Measurements from ENCODE around the gene SPEF1. TPM values are rescaled to one million over a fixed set of nuclear protein-coding genes. Genes with fewer than 3 reads are reported as not detected.
A peak's percentile ranks its signal among the peaks of the same experiment; 100 is the strongest.

SPEF1 gene
- total RNA-seq, 1 donor from 2014 or later = under 0.01 TPM

GRCh38 chr20:3729811-3730540 is 51.3 kb downstream of the SPEF1 start:
- Histone ChIP-seq H3K36me3 (ENCODE audit: control insufficient read depth, insufficient read depth, low read length) (no peaks in the 10 kb centered on the region), H3K27me3 (ENCODE audit: control insufficient read depth, insufficient read depth, low read length) (peaks cover 7% of the 10 kb centered on the region), H3K4me3 (ENCODE audit: low read depth, low read length) (no peak overlapping the region)
- DNase-seq (ENCODE audit: low read depth) (no peak), FAIRE-seq (no peak)
- TF ChIP-seq, protein P1, sequence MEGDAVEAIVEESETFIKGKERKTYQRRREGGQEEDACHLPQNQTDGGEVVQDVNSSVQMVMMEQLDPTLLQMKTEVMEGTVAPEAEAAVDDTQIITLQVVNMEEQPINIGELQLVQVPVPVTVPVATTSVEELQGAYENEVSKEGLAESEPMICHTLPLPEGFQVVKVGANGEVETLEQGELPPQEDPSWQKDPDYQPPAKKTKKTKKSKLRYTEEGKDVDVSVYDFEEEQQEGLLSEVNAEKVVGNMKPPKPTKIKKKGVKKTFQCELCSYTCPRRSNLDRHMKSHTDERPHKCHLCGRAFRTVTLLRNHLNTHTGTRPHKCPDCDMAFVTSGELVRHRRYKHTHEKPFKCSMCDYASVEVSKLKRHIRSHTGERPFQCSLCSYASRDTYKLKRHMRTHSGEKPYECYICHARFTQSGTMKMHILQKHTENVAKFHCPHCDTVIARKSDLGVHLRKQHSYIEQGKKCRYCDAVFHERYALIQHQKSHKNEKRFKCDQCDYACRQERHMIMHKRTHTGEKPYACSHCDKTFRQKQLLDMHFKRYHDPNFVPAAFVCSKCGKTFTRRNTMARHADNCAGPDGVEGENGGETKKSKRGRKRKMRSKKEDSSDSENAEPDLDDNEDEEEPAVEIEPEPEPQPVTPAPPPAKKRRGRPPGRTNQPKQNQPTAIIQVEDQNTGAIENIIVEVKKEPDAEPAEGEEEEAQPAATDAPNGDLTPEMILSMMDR (IDR thresholded peaks at IDR 0.05; ENCODE audit: insufficient read depth, low read length, severe bottlenecking) = no peak

- FAIRE-seq = peak; percentile 58
- Histone ChIP-seq H3K27me3 (ENCODE audit: control insufficient read depth, insufficient read depth, low read length) (peaks cover 7% of the 10 kb centered on the region), H3K4me3 (ENCODE audit: low read depth, low read length) (no peak overlapping the region), H3K36me3 (ENCODE audit: control insufficient read depth, insufficient read depth, low read length) (no peaks in the 10 kb centered on the region)
- TF ChIP-seq, protein P1 (IDR thresholded peaks at IDR 0.05; ENCODE audit: insufficient read depth, low read length, severe bottlenecking) = no peak
- DNase-seq (ENCODE audit: low read depth) = no peak
These were observed 51.9 kb downstream of the SPEF1 start for GRCh38 chr20:3729378-3729777.

- TF ChIP-seq, protein P1 (IDR thresholded peaks at IDR 0.05; ENCODE audit: insufficient read depth, low read length, severe bottlenecking) = no peak
- no peak for FAIRE-seq
- peaks cover 7% of the 10 kb centered on the region for H3K27me3 ChIP-seq (ENCODE audit: control insufficient read depth, insufficient read depth, low read length)
- DNase-seq (ENCODE audit: low read depth) = no peak
- H3K36me3 ChIP-seq (ENCODE audit: control insufficient read depth, insufficient read depth, low read length) = no peaks in the 10 kb centered on the region
- H3K4me3 ChIP-seq (ENCODE audit: low read depth, low read length) = no peak overlapping the region
These were observed 52.4 kb downstream of the SPEF1 start for GRCh38 chr20:3728876-3729275.

- H3K4me3 ChIP-seq (ENCODE audit: low read depth, low read length) = no peak overlapping the region
- no peaks in the 10 kb centered on the region for H3K36me3 ChIP-seq (ENCODE audit: control insufficient read depth, insufficient read depth, low read length)
- no peak for FAIRE-seq
- TF ChIP-seq, protein P1 (IDR thresholded peaks at IDR 0.05; ENCODE audit: insufficient read depth, low read length, severe bottlenecking) = no peak
- no peak for DNase-seq (ENCODE audit: low read depth)
- peaks cover 5% of the 10 kb centered on the region for H3K27me3 ChIP-seq (ENCODE audit: control insufficient read depth, insufficient read depth, low read length)
These were observed 52.9 kb downstream of the SPEF1 start for GRCh38 chr20:3728354-3728753.

Other genes with a start within 250 kb of the SPEF1 start
- not detected in 2 replicates for gene GFRA4, start 118.0 kb downstream of the SPEF1 start, total RNA-seq
- under 0.01 and 0.53 TPM in 2 replicates for gene ADAM33, start 99.4 kb downstream of the SPEF1 start, total RNA-seq
- not detected in 2 replicates for gene SIGLEC1, start 68.8 kb downstream of the SPEF1 start, total RNA-seq
- not detected in 2 replicates for gene HSPA12B, start 48.8 kb downstream of the SPEF1 start, total RNA-seq
- 15.0 and 15.4 TPM in 2 replicates for gene ADISSP, start 13.7 kb downstream of the SPEF1 start, total RNA-seq
- 67.8 and 87.4 TPM in 2 replicates for gene CENPB, start 5.3 kb upstream of the SPEF1 start, total RNA-seq
- gene CDC25B, start 14.9 kb upstream of the SPEF1 start, total RNA-seq = 7.6 and 17.9 TPM in 2 replicates
- gene AP5S1, start 39.1 kb upstream of the SPEF1 start, total RNA-seq = 9.5 and 12.4 TPM in 2 replicates
- gene MAVS, start 65.4 kb upstream of the SPEF1 start, total RNA-seq = 9.7 and 9.9 TPM in 2 replicates
- gene PANK2, start 107.9 kb upstream of the SPEF1 start, total RNA-seq = 29.7 and 40.3 TPM in 2 replicates
- gene RNF24, start 234.1 kb upstream of the SPEF1 start, total RNA-seq = 1.3 and 2.3 TPM in 2 replicates